CD4-positive, alpha-beta T cell (primary cell): ENCODE data around the gene BNC1. TPM values are rescaled to one million over a fixed set of nuclear protein-coding genes. Genes with fewer than 3 reads are reported as not detected.

Experiments used
- ATAC-seq: fragments of 200-7000 bp; cut with Tn5 transposase; one replicate; pipeline ENCODE4 v1.10.0; 2022; ENCODE audit warnings: mild to moderate bottlenecking; ENCODE audit not compliant: poor library complexity
- CTCF ChIA-PET: fragments of 350-600 bp; sonication (Branson Sonifier 250); formaldehyde crosslinking; loops from one replicate; lab custom pipeline; 2021; ENCODE audit warnings: antibody characterized with exemption, inconsistent platforms; lab: Charles Lee
- POLR2A ChIA-PET: fragments of 350-600 bp; sonication (Branson Sonifier 250); formaldehyde crosslinking; loops from one replicate; lab custom pipeline; 2021; ENCODE audit warnings: antibody characterized with exemption, inconsistent platforms; lab: Charles Lee
- DNase-seq, 14 experiments: peaks; one replicate each; pipeline ENCODE4 v3.0.0-alpha.2; 2013 to 2020; ENCODE audit warnings: mixed read lengths in 2 of 14
- H3K27ac ChIP-seq, 2 donors: one replicate each; pipeline versions ENCODE4 v1.5.1 to v1.7.0; 2013; ENCODE audit warnings: low read length in 2 of 2, low read depth in 1 of 2, mild to moderate bottlenecking in 1 of 2
- H3K27me3 ChIP-seq, 2 experiments: 1 replicate in 1 of 2; 2 replicates in 1 of 2; pipeline versions ENCODE4 v1.6.1 to v1.7.0; 2013; ENCODE audit warnings: low read length in 2 of 2, control low read depth in 1 of 2, mild to moderate bottlenecking in 1 of 2, moderate library complexity in 1 of 2; ENCODE audit not compliant: insufficient read depth in 2 of 2, control insufficient read depth in 1 of 2
- H3K36me3 ChIP-seq: one replicate; pipeline ENCODE4 v1.6.1; 2013; ENCODE audit warnings: low read length, control low read depth; ENCODE audit not compliant: insufficient read depth
- H3K4me1 ChIP-seq: one replicate; pipeline ENCODE4 v1.6.1; 2013; ENCODE audit warnings: low read length, control low read depth; ENCODE audit not compliant: insufficient read depth
- H3K4me3 ChIP-seq: one replicate; pipeline ENCODE4 v1.5.1; 2013; ENCODE audit warnings: mild to moderate bottlenecking, low read length, moderate library complexity
- H3K9me3 ChIP-seq, 2 experiments: 1 replicate in 1 of 2; 2 replicates in 1 of 2; pipeline versions ENCODE4 v1.6.1 to v1.7.0; 2013; ENCODE audit warnings: low read length in 2 of 2, mild to moderate bottlenecking in 2 of 2, control low read depth in 1 of 2, moderate library complexity in 1 of 2; ENCODE audit not compliant: control insufficient read depth in 1 of 2, insufficient read depth in 1 of 2
- H3K27ac Mint-ChIP-seq: one replicate; pipeline ENCODE4 v1.8.0; 2020; ENCODE audit warnings: mixed read lengths
- H3K27me3 Mint-ChIP-seq: one replicate; pipeline ENCODE4 v1.8.0; 2021; ENCODE audit warnings: mixed read lengths
- H3K36me3 Mint-ChIP-seq: one replicate; pipeline ENCODE4 v1.8.0; 2021; ENCODE audit warnings: low read depth, mixed read lengths
- H3K4me1 Mint-ChIP-seq: one replicate; pipeline ENCODE4 v1.8.0; 2021; ENCODE audit warnings: low read depth, mixed read lengths
- H3K4me3 Mint-ChIP-seq: one replicate; pipeline ENCODE4 v1.8.0; 2020; ENCODE audit warnings: mild to moderate bottlenecking, mixed read lengths
- H3K9me3 Mint-ChIP-seq: one replicate; pipeline ENCODE4 v1.8.0; 2020; ENCODE audit warnings: mixed read lengths
- CTCF ChIP-seq: fragments of 200-600 bp; IDR thresholded peaks from one replicate; pipeline ENCODE4 v1.8.0; 2022; ENCODE audit warnings: antibody characterized with exemption, mild to moderate bottlenecking
- intact Hi-C, 2 experiments: fragments of 100-400 bp; cut with DNase I in 1 of 2; cut with micrococcal nuclease in 1 of 2; formaldehyde crosslinking; loops; one replicate each; pipeline versions ENCODE4 v1.15.1 to v1.9.0; 2023 to 2025; cut with DNase I, micrococcal nuclease
- total RNA-seq, 174 experiments: library from RNA in 2 of 174; stranded (reverse) in 2 of 174; gene quantifications; one replicate each; pipeline ENCODE4 v1.2.3 and lab custom pipeline; 2021 to 2026

BNC1 gene
- total RNA-seq, 2 experiments from 2014 or later, result not detected

- ATAC-seq (no peak), DNase-seq (no peak)
- ChIA-PET CTCF (no interaction called here), POLR2A (no interaction called here)
- intact Hi-C loops, result no loop called here
- H3K27ac ChIP-seq, result no peak overlapping the region
- H3K36me3 ChIP-seq, result no peaks in the 10 kb centered on the region
- no peak overlapping the region for H3K4me3 ChIP-seq
- Mint-ChIP-seq H3K27me3 (peaks cover 63% of the 10 kb centered on the region), H3K4me3 (no peak overlapping the region), H3K27ac (no peak overlapping the region), H3K36me3 (no peaks in the 10 kb centered on the region), H3K9me3 (no peaks in the 10 kb centered on the region), H3K4me1 (peaks cover 6% of the 10 kb centered on the region)
- H3K9me3 ChIP-seq, result peaks cover 0 to 8% of the 10 kb centered on the region in 2 experiments
- H3K27me3 ChIP-seq, result peaks cover 23 to 35% of the 10 kb centered on the region in 2 experiments
- H3K4me1 ChIP-seq, result no peaks in the 10 kb centered on the region
- no peak for TF ChIP-seq CTCF
Observed at GRCh38 chr15:83289160-83289559, 4.7 kb upstream of the BNC1 start.

- Histone ChIP-seq H3K27me3 (peaks cover 23 to 41% of the 10 kb centered on the region in 2 experiments), H3K4me3 (no peak overlapping the region), H3K36me3 (no peaks in the 10 kb centered on the region), H3K4me1 (peaks cover 7% of the 10 kb centered on the region), H3K27ac (no peak overlapping the region), H3K9me3 (peaks cover 0 to 12% of the 10 kb centered on the region in 2 experiments)
- Mint-ChIP-seq H3K36me3 (no peaks in the 10 kb centered on the region), H3K27me3 (peaks cover 66% of the 10 kb centered on the region), H3K9me3 (no peaks in the 10 kb centered on the region), H3K4me1 (peaks cover 6% of the 10 kb centered on the region), H3K27ac (no peak overlapping the region), H3K4me3 (no peak overlapping the region)
- ChIA-PET POLR2A (no interaction called here), CTCF (no interaction called here)
- DNase-seq (no peak), ATAC-seq (no peak)
- intact Hi-C loops, result no loop called here
- no peak for TF ChIP-seq CTCF
Observed at GRCh38 chr15:83288381-83288801, 3.9 kb upstream of the BNC1 start.

GRCh38 chr15:83287541-83288027 lies 3.1 kb upstream of the BNC1 start:
- ChIA-PET POLR2A (no interaction called here), CTCF (no interaction called here)
- Histone ChIP-seq H3K36me3 (no peaks in the 10 kb centered on the region), H3K9me3 (peaks cover 0 to 12% of the 10 kb centered on the region in 2 experiments), H3K4me1 (peaks cover 12% of the 10 kb centered on the region), H3K27ac (no peak overlapping the region), H3K4me3 (no peak overlapping the region), H3K27me3 (peaks cover 29 to 49% of the 10 kb centered on the region in 2 experiments)
- no peak for TF ChIP-seq CTCF
- Mint-ChIP-seq H3K27me3 (peaks cover 64% of the 10 kb centered on the region), H3K4me3 (no peak overlapping the region), H3K27ac (no peak overlapping the region), H3K4me1 (peaks cover 6% of the 10 kb centered on the region), H3K36me3 (no peaks in the 10 kb centered on the region), H3K9me3 (no peaks in the 10 kb centered on the region)
- DNase-seq (no peak), ATAC-seq (no peak)
- intact Hi-C loops, result no loop called here
